HEK293 (cell line): Measurements from ENCODE around the gene PILRA.

Experiments used
- CTCF ChIA-PET: fragments of 350-600 bp; formaldehyde crosslinking; extraction: SDS; loops from one replicate; lab custom pipeline; 2021; ENCODE audit warnings: antibody characterized with exemption; lab: Yijun Ruan, JAX
- POLR2A ChIA-PET: fragments of 300-600 bp; formaldehyde crosslinking; extraction: SDS; loops from one replicate; lab custom pipeline; 2020; ENCODE audit warnings: antibody characterized with exemption, inconsistent platforms; lab: Yijun Ruan, JAX
- H3K27ac ChIP-seq: fragments of 200-500 bp; sonication (Bioruptor generic); 2 replicates; pipeline ENCODE4 v1.5.1; 2014; ENCODE audit warnings: low read depth, low read length, control low read depth, inconsistent platforms; ENCODE audit errors: extremely low read depth
- H3K36me3 ChIP-seq, 2 experiments: fragments of 200-500 bp in 1 of 2; sonication (Bioruptor generic) in 1 of 2; 1 replicate in 1 of 2; 2 replicates in 1 of 2; pipeline ENCODE4 v1.5.1; 2014 to 2017; ENCODE audit warnings: inconsistent platforms in 2 of 2, low read length in 2 of 2; ENCODE audit not compliant: control insufficient read depth in 2 of 2, insufficient read depth in 1 of 2
- H3K4me1 ChIP-seq: fragments of 200-500 bp; sonication (Bioruptor generic); 2 replicates; pipeline ENCODE4 v1.5.1; 2014; ENCODE audit warnings: mild to moderate bottlenecking, low read length, inconsistent platforms; ENCODE audit not compliant: control insufficient read depth, insufficient read depth
- H3K4me3 ChIP-seq: 2 replicates; pipeline ENCODE4 v1.5.1; 2011; ENCODE audit warnings: low read depth, mild to moderate bottlenecking, control low read depth, low read length, moderate library complexity
- H3K9me3 ChIP-seq: fragments of 200-500 bp; sonication (Bioruptor generic); 2 replicates; pipeline ENCODE4 v1.5.1; 2014; ENCODE audit warnings: low read depth, low read length, inconsistent platforms; ENCODE audit not compliant: control insufficient read depth, insufficient read depth
- AEBP2 ChIP-seq: fragments of 450-650 bp; formaldehyde crosslinking; IDR thresholded peaks from 2 replicates; pipeline ENCODE4 v1.5.1; 2016; ENCODE audit warnings: missing biosample characterization, missing genetic modification characterization, borderline replicate concordance
- EGR2 ChIP-seq: fragments of 450-650 bp; formaldehyde crosslinking; IDR thresholded peaks from 2 replicates; pipeline ENCODE4 v1.5.1; 2016; ENCODE audit warnings: low read depth, missing biosample characterization, missing genetic modification characterization
- GFI1B ChIP-seq: fragments of 450-650 bp; formaldehyde crosslinking; IDR thresholded peaks from 2 replicates; pipeline ENCODE4 v1.5.1; 2016; ENCODE audit warnings: missing biosample characterization, missing genetic modification characterization
- HOXD13 ChIP-seq: sonication (generic); formaldehyde crosslinking; IDR thresholded peaks from 2 replicates; pipeline ENCODE4 v1.8.0; 2022; ENCODE audit warnings: missing genetic modification reagents, borderline replicate concordance
- KLF17 ChIP-seq: fragments of 450-650 bp; formaldehyde crosslinking; IDR thresholded peaks from 2 replicates; pipeline ENCODE4 v1.5.1; 2016; ENCODE audit warnings: missing biosample characterization, missing genetic modification characterization
- MZF1 ChIP-seq: fragments of 450-650 bp; formaldehyde crosslinking; IDR thresholded peaks from 2 replicates; pipeline ENCODE4 v1.5.1; 2017; ENCODE audit warnings: missing biosample characterization, missing genetic modification characterization, borderline replicate concordance
- SETDB1 ChIP-seq: IDR thresholded peaks from one replicate; pipeline ENCODE4 v1.6.1; 2017; ENCODE audit warnings: mild to moderate bottlenecking, low read length, moderate library complexity, mixed read lengths; ENCODE audit not compliant: insufficient read length
- SP2 ChIP-seq: fragments of 450-650 bp; formaldehyde crosslinking; IDR thresholded peaks from 2 replicates; pipeline ENCODE4 v1.5.1; 2016; ENCODE audit warnings: missing biosample characterization, missing genetic modification characterization
- TSHZ1 ChIP-seq: fragments of 450-650 bp; formaldehyde crosslinking; IDR thresholded peaks from 2 replicates; pipeline ENCODE4 v1.5.1; 2016; ENCODE audit warnings: missing biosample characterization, missing genetic modification characterization, borderline replicate concordance
- YY1 ChIP-seq: fragments of 450-650 bp; formaldehyde crosslinking; IDR thresholded peaks from 2 replicates; pipeline ENCODE4 v1.5.1; 2018; ENCODE audit warnings: missing biosample characterization, missing genetic modification characterization
- ZIC2 ChIP-seq: fragments of 450-650 bp; formaldehyde crosslinking; IDR thresholded peaks from 2 replicates; pipeline ENCODE4 v1.5.1; 2016; ENCODE audit warnings: missing biosample characterization, missing genetic modification characterization
- ZNF239 ChIP-seq: fragments of 450-650 bp; formaldehyde crosslinking; IDR thresholded peaks from 2 replicates; pipeline ENCODE4 v1.5.1; 2016; ENCODE audit warnings: missing biosample characterization, missing genetic modification characterization
- ZNF335 ChIP-seq: fragments of 450-650 bp; formaldehyde crosslinking; conservative IDR thresholded peaks from 2 replicates; pipeline ENCODE4 v1.5.1; 2016; ENCODE audit warnings: missing biosample characterization, missing genetic modification characterization
- ZNF341 ChIP-seq: fragments of 450-650 bp; formaldehyde crosslinking; IDR thresholded peaks from 2 replicates; pipeline ENCODE4; 2016; ENCODE audit warnings: low read depth, missing biosample characterization, missing genetic modification characterization
- ZNF416 ChIP-seq: fragments of 450-650 bp; formaldehyde crosslinking; IDR thresholded peaks from 2 replicates; pipeline ENCODE4 v1.5.1; 2016; ENCODE audit warnings: missing biosample characterization, missing genetic modification characterization
- ZNF529 ChIP-seq: fragments of 450-650 bp; formaldehyde crosslinking; IDR thresholded peaks from 2 replicates; pipeline ENCODE4 v1.5.1; 2017; ENCODE audit warnings: missing genetic modification characterization, missing biosample characterization; ENCODE audit not compliant: insufficient replicate concordance
- ZNF548 ChIP-seq: fragments of 450-650 bp; formaldehyde crosslinking; IDR thresholded peaks from 2 replicates; pipeline ENCODE4 v1.5.1; 2016; ENCODE audit warnings: missing biosample characterization, missing genetic modification characterization
- ZNF549 ChIP-seq: fragments of 450-650 bp; IDR thresholded peaks from 2 replicates; pipeline ENCODE4 v1.5.1; 2018; ENCODE audit warnings: missing biosample characterization, missing genetic modification characterization, mild to moderate bottlenecking, inconsistent platforms, moderate library complexity
- ZNF585B ChIP-seq: fragments of 450-650 bp; formaldehyde crosslinking; IDR thresholded peaks from 2 replicates; pipeline ENCODE4 v1.5.1; 2016; ENCODE audit warnings: missing biosample characterization, missing genetic modification characterization
- ZNF600 ChIP-seq: fragments of 450-650 bp; formaldehyde crosslinking; IDR thresholded peaks from 2 replicates; pipeline ENCODE4 v1.5.1; 2016; ENCODE audit warnings: missing biosample characterization, missing genetic modification characterization
- ZNF626 ChIP-seq: fragments of 450-650 bp; sonication (Bioruptor Pico); formaldehyde crosslinking; IDR thresholded peaks from 2 replicates; pipeline ENCODE4 v1.5.1; 2018; ENCODE audit warnings: missing biosample characterization, missing genetic modification characterization, inconsistent platforms
- ZNF660 ChIP-seq: fragments of 450-650 bp; IDR thresholded peaks from 2 replicates; pipeline ENCODE4 v1.5.1; 2018; ENCODE audit warnings: missing biosample characterization, mild to moderate bottlenecking, missing genetic modification characterization
- ZNF692 ChIP-seq: fragments of 450-650 bp; formaldehyde crosslinking; IDR thresholded peaks from 2 replicates; pipeline ENCODE4 v1.5.1; 2016; ENCODE audit warnings: missing biosample characterization, missing genetic modification characterization
- ZNF776 ChIP-seq: fragments of 450-650 bp; formaldehyde crosslinking; IDR thresholded peaks from 2 replicates; pipeline ENCODE4 v1.5.0; 2017; ENCODE audit warnings: missing biosample characterization, missing genetic modification characterization, borderline replicate concordance
- ZNF792 ChIP-seq: fragments of 450-650 bp; formaldehyde crosslinking; IDR thresholded peaks from 2 replicates; pipeline ENCODE4 v1.5.1; 2016; ENCODE audit warnings: missing biosample characterization, missing genetic modification characterization
- ZNF843 ChIP-seq: fragments of 450-650 bp; formaldehyde crosslinking; IDR thresholded peaks from 2 replicates; pipeline ENCODE4 v1.5.1; 2016; ENCODE audit warnings: missing biosample characterization, missing genetic modification characterization
- ZSCAN18 ChIP-seq: fragments of 450-650 bp; formaldehyde crosslinking; IDR thresholded peaks from 2 replicates; pipeline ENCODE4 v1.5.1; 2016; ENCODE audit warnings: missing biosample characterization, missing genetic modification characterization
- ZXDB ChIP-seq: fragments of 450-650 bp; formaldehyde crosslinking; IDR thresholded peaks from 2 replicates; pipeline ENCODE4 v1.5.1; 2016; ENCODE audit warnings: missing biosample characterization, missing genetic modification characterization

Gene PILRA

GRCh38 chr7:100429637-100430492 is 56.6 kb downstream of the PILRA start, which contains the start of gene MEPCE:
MEPCE (plus strand) TSS chr7:100429831; CDS start chr7:100430019, 188 bp downstream.
- POLR2A ChIA-PET, result interaction anchor here (0.5 to 3.3 kb wide), 47 partner anchors 7 to 860 kb away, joined by 3 to 39 read pairs (median 5); partner anchors contain the start of genes AGFG2, AP4M1, EPHB4 and FBXO24
- H3K27ac ChIP-seq, result peak within 1 kb of the TSS; percentile 97
- peak within 1 kb of the TSS; percentile 83 for H3K4me3 ChIP-seq
- H3K36me3 ChIP-seq, result peaks cover 4 to 45% of the 10 kb centered on the region in 2 experiments; a peak in 2 of 3 replicates
- H3K4me1 ChIP-seq, result peaks cover 4% of the 10 kb centered on the region
- CTCF ChIA-PET, result interaction anchor here (0.7 to 1.4 kb wide), 3 partner anchors 22 to 297 kb away, joined by 3 to 5 read pairs (median 3); no protein-coding TSS in a partner anchor
- H3K9me3 ChIP-seq, result no peaks in the 10 kb centered on the region
- TF ChIP-seq EGR2 (peak; percentile 65), YY1 (tag by site-specific recombination) (0 out of 2 replicates have a peak, but pooled peaks have one; percentile 23), ZNF239 (tag by site-specific recombination) (no peak), ZNF776 (no peak), ZNF416 (tag by site-specific recombination) (no peak), TSHZ1 (tag by site-specific recombination) (no peak), KLF17 (peak; percentile 61; the same call in 1 of the 2 replicates), ZNF660 (peak; percentile 73; the same call in 1 of the 2 replicates), ZXDB (no peak; the same call in 1 of the 2 replicates), ZNF335 (tag by site-specific recombination) (peak; percentile 79; the same call in 1 of the 2 replicates), ZNF585B (tag by site-specific recombination) (0 out of 2 replicates have a peak, but pooled peaks have one; percentile 7), ZNF341 (peak; percentile 51; the same call in 1 of the 2 replicates), AEBP2 (tag by site-specific recombination) (no peak), ZNF549 (no peak), ZNF792 (tag by site-specific recombination) (no peak), HOXD13 (no peak), ZNF692 (tag by site-specific recombination) (peak; percentile 46), ZIC2 (tag by site-specific recombination) (peak; percentile 72), SETDB1 (no peak), SP2 (tag by site-specific recombination) (peak; percentile 72), ZNF843 (peak; percentile 8; the same call in 1 of the 2 replicates), ZSCAN18 (tag by site-specific recombination) (no peak), ZNF600 (tag by site-specific recombination) (no peak; the same call in 1 of the 2 replicates), MZF1 (tag by site-specific recombination) (0 out of 2 replicates have a peak, but pooled peaks have one; percentile 46), GFI1B (tag by site-specific recombination) (no peak), ZNF529 (tag by site-specific recombination) (no peak), ZNF548 (tag by site-specific recombination) (no peak), ZNF626 (tag by site-specific recombination) (no peak)
